GM23338 (cell line): ENCODE results near the gene PRSS56. TPM values are rescaled to one million over a fixed set of nuclear protein-coding genes. Genes with fewer than 3 reads are reported as not detected.

Experiments used
- ATAC-seq: fragments of 200-7000 bp; cut with Tn5 transposase; 3 replicates; pipeline ENCODE4 v1.9.1; 2020
- DNase-seq: peaks from one replicate; pipeline ENCODE4 v3.0.0-alpha.2; 2015; ENCODE audit warnings: low spot score
- H2AFZ ChIP-seq: fragments of 200-600 bp; sonication (generic); 2 replicates; pipeline ENCODE4 v1.8.0; 2016; ENCODE audit warnings: antibody characterized with exemption, mild to moderate bottlenecking, moderate library complexity
- H3F3A ChIP-seq: fragments of 200-600 bp; sonication (generic); replicated peaks from 2 replicates; pipeline ENCODE4 v1.8.0; 2017; ENCODE audit warnings: antibody characterized with exemption, mixed run types, low read depth
- H3K27ac ChIP-seq: fragments of 200-600 bp; sonication (generic); 2 replicates; pipeline ENCODE4 v1.6.1; 2016; ENCODE audit warnings: low read depth
- H3K27me3 ChIP-seq: fragments of 200-600 bp; sonication (generic); 2 replicates; pipeline ENCODE4 v1.8.0; 2016; ENCODE audit warnings: mild to moderate bottlenecking, mixed run types, moderate library complexity; ENCODE audit not compliant: insufficient read depth
- H3K36me3 ChIP-seq: fragments of 200-600 bp; sonication (generic); 2 replicates; pipeline ENCODE4 v1.8.0; 2016; ENCODE audit warnings: mild to moderate bottlenecking; ENCODE audit not compliant: insufficient read depth
- H3K4me1 ChIP-seq: fragments of 200-600 bp; sonication (generic); 2 replicates; pipeline ENCODE4 v1.8.0; 2016; ENCODE audit warnings: mild to moderate bottlenecking, moderate library complexity; ENCODE audit not compliant: insufficient read depth
- H3K4me2 ChIP-seq: fragments of 200-600 bp; sonication (generic); 2 replicates; pipeline ENCODE4 v1.7.1; 2017; ENCODE audit warnings: mixed run types
- H3K4me3 ChIP-seq: fragments of 200-600 bp; sonication (generic); 2 replicates; pipeline ENCODE4 v1.6.1; 2016; ENCODE audit warnings: mixed run types
- H3K79me2 ChIP-seq: fragments of 200-600 bp; sonication (generic); replicated peaks from 2 replicates; pipeline ENCODE4 v1.8.0; 2017; ENCODE audit warnings: mild to moderate bottlenecking; ENCODE audit not compliant: insufficient read depth
- H3K9me2 ChIP-seq: fragments of 200-600 bp; sonication (generic); 2 replicates; pipeline ENCODE4 v1.8.0; 2017; ENCODE audit not compliant: insufficient read depth
- H4K20me1 ChIP-seq: fragments of 200-600 bp; sonication (generic); replicated peaks from 2 replicates; pipeline ENCODE4 v1.8.0; 2017; ENCODE audit warnings: mild to moderate bottlenecking; ENCODE audit not compliant: insufficient read depth
- H3K27ac Mint-ChIP-seq: 2 replicates; pipeline ENCODE4 v1.8.0; 2020; ENCODE audit warnings: inconsistent platforms, mild to moderate bottlenecking, moderate library complexity, mixed read lengths
- H3K27me3 Mint-ChIP-seq: 3 replicates; pipeline ENCODE4 v1.8.0; 2022; ENCODE audit warnings: low read depth, mild to moderate bottlenecking, moderate library complexity, mixed read lengths, inconsistent platforms; ENCODE audit not compliant: insufficient read depth, poor library complexity
- H3K36me3 Mint-ChIP-seq: 3 replicates; pipeline ENCODE4 v1.8.0; 2021; ENCODE audit warnings: low read depth, mild to moderate bottlenecking, inconsistent platforms, moderate library complexity, mixed read lengths
- H3K4me1 Mint-ChIP-seq: 3 replicates; pipeline ENCODE4 v1.8.0; 2020; ENCODE audit warnings: mild to moderate bottlenecking, inconsistent platforms, mixed read lengths
- H3K4me3 Mint-ChIP-seq: 3 replicates; pipeline ENCODE4 v1.8.0; 2021; ENCODE audit warnings: moderate library complexity, mild to moderate bottlenecking, inconsistent platforms, mixed read lengths
- H3K9me3 Mint-ChIP-seq: 3 replicates; pipeline ENCODE4 v1.8.0; 2020; ENCODE audit warnings: moderate library complexity, mild to moderate bottlenecking, inconsistent platforms, mixed read lengths
- CTCF ChIP-seq, 2 experiments: fragments of 200-600 bp in 1 of 2; sonication (generic) in 1 of 2; conservative IDR thresholded peaks; 2 replicates each; pipeline versions ENCODE4 v1.5.1 to v1.6.1; 2016 to 2017; ENCODE audit warnings: antibody characterized with exemption in 2 of 2, low read depth in 2 of 2, mild to moderate bottlenecking in 2 of 2, moderate library complexity in 1 of 2
- ZNF114 ChIP-seq: fragments of 250-450 bp; sonication (Bioruptor Pico); IDR thresholded peaks from 2 replicates; pipeline ENCODE4 v1.5.0; 2020; ENCODE audit warnings: mild to moderate bottlenecking, moderate library complexity
- ZNF462 ChIP-seq: fragments of 250-450 bp; sonication (Bioruptor Pico); IDR thresholded peaks from 2 replicates; pipeline ENCODE4 v1.5.0; 2020; ENCODE audit warnings: mild to moderate bottlenecking, moderate library complexity
- polyA plus RNA-seq: library from polyadenylated mRNA; unstranded; fragments of >200 nt; fragmentation: Nextera tagmentation; extraction: Ambion mirVana; gene quantifications from 2 replicates; pipeline ENCODE4 v1.2.1, GENCODE V29; 2016
- total RNA-seq: library from RNA; depleted of rRNA; stranded (reverse); fragments of >200 nt; shearing (Covaris generic); gene quantifications from 2 replicates; pipeline ENCODE4 v1.2.3, GENCODE V29; 2014

Gene PRSS56
- total and polyA plus RNA-seq, 2 experiments from 2014 or later: 0.27 to 0.31 TPM

GRCh38 chr2:232525199-232525598 lies 5.0 kb downstream of the PRSS56 start:
- Histone ChIP-seq H3K4me1 (no peaks in the 10 kb centered on the region; the same call in 1 of the 2 replicates), H3K79me2 (no peaks in the 10 kb centered on the region), H4K20me1 (no peaks in the 10 kb centered on the region; the same call in 1 of the 2 replicates), H3K9me2 (no peaks in the 10 kb centered on the region), H3K27me3 (peaks cover 44% of the 10 kb centered on the region), H3K36me3 (no peaks in the 10 kb centered on the region), H3K4me2 (no peak overlapping the region), H3K4me3 (no peak overlapping the region), H2AFZ (no peak overlapping the region), H3F3A (0 out of 2 replicates have a peak, but pooled peaks cover 3% of the 10 kb centered on the region), H3K27ac (no peak overlapping the region)
- Mint-ChIP-seq H3K9me3 (no peaks in the 10 kb centered on the region), H3K4me1 (peaks cover 11% of the 10 kb centered on the region), H3K36me3 (no peaks in the 10 kb centered on the region; the same call in 2 of the 3 replicates), H3K27me3 (peaks cover 46% of the 10 kb centered on the region), H3K4me3 (no peak overlapping the region), H3K27ac (no peak overlapping the region)
- TF ChIP-seq CTCF (conservative IDR thresholded peaks at IDR 0.05; ENCODE audit: low read depth in 2 of 2): no peak
- TF ChIP-seq ZNF114 (CRISPR knock-in tag): no peak
- no peak for TF ChIP-seq ZNF462 (CRISPR knock-in tag)
- ATAC-seq (no peak), DNase-seq (no peak)
